IMR-90 (cell line): Measurements from ENCODE around the gene SERPINA5. TPM values are rescaled to one million over a fixed set of nuclear protein-coding genes. Genes with fewer than 3 reads are reported as not detected.

Source experiments
- ATAC-seq: fragments of 200-7000 bp; cut with Tn5 transposase; 2 replicates; pipeline ENCODE4 v1.9.1; 2020; ENCODE audit warnings: low read depth, mild to moderate bottlenecking, moderate library complexity
- BruUV-seq: library from RNA; stranded (reverse); fragments of 400-500 nt; replicated peaks from 2 replicates; lab custom pipeline; 2021; lab: Mats Ljungman, UMichigan
- CTCF ChIA-PET: fragments of 300-600 bp; formaldehyde crosslinking; extraction: SDS; loops from one replicate; lab custom pipeline; 2021; ENCODE audit warnings: antibody characterized with exemption; lab: Yijun Ruan, JAX
- POLR2A ChIA-PET: fragments of 300-600 bp; sonication (Branson Sonifier 250); formaldehyde crosslinking; loops from one replicate; lab custom pipeline; 2022; ENCODE audit warnings: antibody characterized with exemption; ENCODE audit not compliant: unreplicated experiment; lab: Charles Lee
- DNase-seq: peaks from one replicate; pipeline ENCODE4 v3.0.0; 2013
- H2AFZ ChIP-seq: replicated peaks from 2 replicates; pipeline ENCODE3; 2013; ENCODE audit warnings: low read length, mild to moderate bottlenecking; ENCODE audit not compliant: poor library complexity
- H2AK5ac ChIP-seq: 2 replicates; pipeline ENCODE4 v1.6.1; 2013; ENCODE audit warnings: low read depth, low read length, inconsistent platforms
- H2AK9ac ChIP-seq: replicated peaks from 2 replicates; pipeline ENCODE3; 2013; ENCODE audit warnings: mild to moderate bottlenecking, low read depth, low read length, moderate library complexity; ENCODE audit not compliant: poor library complexity
- H2BK120ac ChIP-seq: 2 replicates; pipeline ENCODE4 v1.6.1; 2013; ENCODE audit warnings: low read depth, low read length, inconsistent platforms
- H2BK15ac ChIP-seq: 3 replicates; pipeline ENCODE4 v1.6.1; 2013; ENCODE audit warnings: low read depth, low read length, inconsistent platforms
- H2BK20ac ChIP-seq: 2 replicates; pipeline ENCODE4 v1.6.1; 2013; ENCODE audit warnings: low read depth, mild to moderate bottlenecking, inconsistent platforms, low read length, moderate library complexity
- H2BK5ac ChIP-seq: 2 replicates; pipeline ENCODE4 v1.6.1; 2013; ENCODE audit warnings: mild to moderate bottlenecking, low read depth, low read length, inconsistent platforms; ENCODE audit not compliant: poor library complexity, severe bottlenecking
- H3K14ac ChIP-seq: replicated peaks from 2 replicates; pipeline ENCODE4 v1.6.1; 2013; ENCODE audit warnings: low read depth, low read length, inconsistent platforms
- H3K18ac ChIP-seq: 2 replicates; pipeline ENCODE4 v1.6.1; 2013; ENCODE audit warnings: low read depth, low read length, control low read depth
- H3K23ac ChIP-seq: 2 replicates; pipeline ENCODE4 v1.6.1; 2013; ENCODE audit warnings: low read depth, low read length, inconsistent platforms
- H3K27ac ChIP-seq: 2 replicates; pipeline ENCODE4 v1.5.1; 2013; ENCODE audit warnings: mild to moderate bottlenecking, control low read depth, low read length; ENCODE audit not compliant: insufficient read depth
- H3K27me3 ChIP-seq: 2 replicates; pipeline ENCODE4 v1.6.1; 2013; ENCODE audit warnings: low read length; ENCODE audit not compliant: control insufficient read depth, insufficient read depth
- H3K36me3 ChIP-seq: 2 replicates; pipeline ENCODE4 v1.6.1; 2013; ENCODE audit warnings: low read length, mixed read lengths; ENCODE audit not compliant: control insufficient read depth, insufficient read depth
- H3K4ac ChIP-seq: 2 replicates; pipeline ENCODE4 v1.6.1; 2013; ENCODE audit warnings: low read depth, low read length, inconsistent platforms
- H3K4me1 ChIP-seq: 2 replicates; pipeline ENCODE4 v1.6.1; 2013; ENCODE audit warnings: low read length, mixed read lengths; ENCODE audit not compliant: control insufficient read depth, insufficient read depth
- H3K4me2 ChIP-seq: 2 replicates; pipeline ENCODE4 v1.6.1; 2013; ENCODE audit warnings: low read depth, mild to moderate bottlenecking, control low read depth, low read length, moderate library complexity
- H3K4me3 ChIP-seq: 2 replicates; pipeline ENCODE4 v1.5.1; 2013; ENCODE audit warnings: low read depth, mild to moderate bottlenecking, control low read depth, low read length, moderate library complexity; ENCODE audit not compliant: insufficient read depth
- H3K56ac ChIP-seq: 2 replicates; pipeline ENCODE4 v1.6.1; 2013; ENCODE audit warnings: low read length, inconsistent platforms; ENCODE audit not compliant: insufficient read depth; ENCODE audit errors: extremely low read depth
- H3K79me1 ChIP-seq, 2 experiments: 2 replicates each; pipeline ENCODE4 v1.6.1; 2013; ENCODE audit warnings: low read length in 2 of 2, inconsistent platforms in 1 of 2, low read depth in 1 of 2
- H3K9ac ChIP-seq: 2 replicates; pipeline ENCODE4 v1.6.1; 2013; ENCODE audit warnings: low read depth, low read length, control low read depth
- H3K9me1 ChIP-seq: 2 replicates; pipeline ENCODE4 v1.6.1; 2013; ENCODE audit warnings: low read length, inconsistent platforms; ENCODE audit not compliant: insufficient read depth
- H3K9me3 ChIP-seq: 2 replicates; pipeline ENCODE4 v1.6.1; 2013; ENCODE audit warnings: low read length; ENCODE audit not compliant: control insufficient read depth, insufficient read depth
- H4K20me1 ChIP-seq: 2 replicates; pipeline ENCODE4 v1.6.1; 2013; ENCODE audit warnings: low read length, inconsistent platforms; ENCODE audit not compliant: insufficient read depth
- H4K5ac ChIP-seq: 2 replicates; pipeline ENCODE4 v1.6.1; 2013; ENCODE audit warnings: mild to moderate bottlenecking, low read depth, low read length, control low read depth
- H4K8ac ChIP-seq, 2 experiments: 2 replicates each; pipeline ENCODE4 v1.6.1; 2013; ENCODE audit warnings: low read depth in 2 of 2, low read length in 2 of 2, control low read depth in 1 of 2, inconsistent platforms in 1 of 2
- H4K91ac ChIP-seq: 2 replicates; pipeline ENCODE4 v1.6.1; 2013; ENCODE audit warnings: low read depth, low read length, inconsistent platforms; ENCODE audit not compliant: insufficient read depth
- BHLHE40 ChIP-seq: fragments of 150-350 bp; IDR thresholded peaks from 2 replicates; pipeline ENCODE4 v1.6.1; 2016; ENCODE audit warnings: mild to moderate bottlenecking, low read depth, low read length
- CEBPB ChIP-seq: IDR thresholded peaks from 2 replicates; pipeline ENCODE4 v1.6.1; 2012; ENCODE audit warnings: low read depth, low read length, improper control_type of control experiment
- CHD1 ChIP-seq: IDR thresholded peaks from 2 replicates; pipeline ENCODE4 v1.6.1; 2012; ENCODE audit warnings: low read depth, low read length, improper control_type of control experiment
- FOS ChIP-seq: fragments of 150-350 bp; IDR thresholded peaks from 2 replicates; pipeline ENCODE4 v1.6.1; 2016; ENCODE audit warnings: low read depth, low read length
- MAFK ChIP-seq: IDR thresholded peaks from 2 replicates; pipeline ENCODE4 v1.6.1; 2012; ENCODE audit warnings: low read depth, low read length, improper control_type of control experiment
- MAZ ChIP-seq: IDR thresholded peaks from 2 replicates; pipeline ENCODE4 v1.6.1; 2012; ENCODE audit warnings: low read depth, mild to moderate bottlenecking, low read length, improper control_type of control experiment, moderate library complexity, borderline replicate concordance
- MXI1 ChIP-seq: IDR thresholded peaks from 2 replicates; pipeline ENCODE4 v1.6.1; 2012; ENCODE audit warnings: low read depth, mild to moderate bottlenecking, low read length, moderate library complexity, borderline replicate concordance
- NFE2L2 ChIP-seq: fragments of 150-350 bp; IDR thresholded peaks from 2 replicates; pipeline ENCODE4 v1.6.1; 2016; ENCODE audit warnings: low read depth, mild to moderate bottlenecking, low read length
- POLR2A ChIP-seq: IDR thresholded peaks from 2 replicates; pipeline ENCODE4 v1.6.1; 2012; ENCODE audit warnings: mild to moderate bottlenecking, low read depth, low read length
- RAD21 ChIP-seq: IDR thresholded peaks from 2 replicates; pipeline ENCODE4 v1.6.1; 2012; ENCODE audit warnings: low read length, improper control_type of control experiment
- RCOR1 ChIP-seq: IDR thresholded peaks from 2 replicates; pipeline ENCODE4 v1.6.1; 2012; ENCODE audit warnings: mild to moderate bottlenecking, low read length, improper control_type of control experiment; ENCODE audit not compliant: insufficient replicate concordance
- RFX5 ChIP-seq: IDR thresholded peaks from 2 replicates; pipeline ENCODE4 v1.8.0; 2012; ENCODE audit warnings: low read depth, mild to moderate bottlenecking, low read length, moderate library complexity
- SMC3 ChIP-seq: fragments of 150-350 bp; IDR thresholded peaks from 2 replicates; pipeline ENCODE4 v1.6.1; 2016; ENCODE audit warnings: low read depth, mild to moderate bottlenecking, antibody characterized with exemption, low read length, moderate library complexity
- WGBS, 2 experiments: methylation state at CpG; one replicate each; pipeline versions ENCODE4 v1.1.5 to v1.1.7; 2013; ENCODE audit warnings: missing lambda C conversion rate in 2 of 2; ENCODE audit not compliant: insufficient read length in 1 of 2; ENCODE audit errors: extremely low coverage in 2 of 2; 5-methylcytosine and 5-hydroxymethylcytosine counted together
- dilution Hi-C: fragments of 300-500 bp; cut with HindIII; formaldehyde crosslinking; loops from one replicate; pipeline ENCODE4 v1.14.3; 2018; ENCODE audit warnings: low sequenced_read_pairs; ENCODE audit not compliant: unreplicated experiment
- in situ Hi-C: fragments of 300-500 bp; cut with MboI; formaldehyde crosslinking; loops from 3 replicates; pipeline ENCODE4 v1.14.3; 2019; ENCODE audit warnings: low sequenced_read_pairs, inconsistent platforms, mixed read lengths
- intact Hi-C: fragments of 100-400 bp; cut with micrococcal nuclease; formaldehyde crosslinking; loops from 2 replicates; pipeline ENCODE4 v1.10.0; 2022
- polyA plus RNA-seq, 3 experiments: library from polyadenylated mRNA; depleted of rRNA; stranded (reverse); fragments of >200 nt; gene quantifications; 2 replicates each; pipeline ENCODE4 v1.2.3, GENCODE V29; 2012; ENCODE audit warnings: low replicate concordance in 1 of 3
- total RNA-seq: library from RNA; depleted of rRNA; stranded (reverse); fragments of >200 nt; gene quantifications from 2 replicates; pipeline ENCODE4 v1.2.3, GENCODE V29; 2012
- TF ChIP-seq, protein P1 (sequence below): conservative IDR thresholded peaks from 2 replicates; pipeline ENCODE4 v1.5.1; 2012; ENCODE audit warnings: mild to moderate bottlenecking, low read depth, low read length, improper control_type of control experiment
- TF ChIP-seq, protein P2 (sequence below): fragments of 150-350 bp; IDR thresholded peaks from 2 replicates; pipeline ENCODE4 v1.6.1; 2016; ENCODE audit warnings: low read depth, mild to moderate bottlenecking, low read length, moderate library complexity, borderline replicate concordance
- TF ChIP-seq, protein P3 (sequence below): fragments of 150-350 bp; IDR thresholded peaks from 2 replicates; pipeline ENCODE4 v1.6.1; 2017; ENCODE audit warnings: mild to moderate bottlenecking, antibody characterized with exemption, low read length, low read depth

Gene SERPINA5
- total and polyA plus RNA-seq, 2 of the 4 experiments (the other 2 are of a cell fraction) = not detected

DNA sequence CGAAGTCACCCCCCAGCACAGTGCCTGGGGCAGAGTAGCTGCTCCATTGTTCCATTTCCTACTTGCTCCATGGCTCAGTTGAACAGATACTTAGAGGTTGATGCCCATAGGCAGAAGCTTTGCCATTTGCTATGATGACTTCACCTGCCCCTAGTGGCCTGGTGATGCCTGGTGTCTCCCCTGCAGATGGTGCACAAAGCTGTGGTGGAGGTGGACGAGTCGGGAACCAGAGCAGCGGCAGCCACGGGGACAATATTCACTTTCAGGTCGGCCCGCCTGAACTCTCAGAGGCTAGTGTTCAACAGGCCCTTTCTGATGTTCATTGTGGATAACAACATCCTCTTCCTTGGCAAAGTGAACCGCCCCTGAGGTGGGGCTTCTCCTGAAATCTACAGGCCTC lies 10.6 kb downstream of the SERPINA5 start:
- ChIA-PET CTCF (no interaction called here), POLR2A (no interaction called here)
- Histone ChIP-seq H3K4me1 (no peaks in the 10 kb centered on the region), H3K18ac (no peak overlapping the region), H4K91ac (no peak overlapping the region), H3K79me1 (no peaks in the 10 kb centered on the region), H2BK20ac (no peak overlapping the region), H3K9me1 (no peaks in the 10 kb centered on the region), H2AFZ (no peak overlapping the region), H2BK5ac (no peak overlapping the region), H3K23ac (no peak overlapping the region), H4K8ac (no peak overlapping the region), H3K4me2 (no peak overlapping the region), H3K9me3 (no peaks in the 10 kb centered on the region), H3K56ac (no peak overlapping the region), H2AK5ac (no peak overlapping the region), H4K5ac (no peak overlapping the region), H3K4me3 (no peak overlapping the region), H2BK120ac (no peak overlapping the region), H3K14ac (no peak overlapping the region), H3K9ac (no peak overlapping the region), H3K36me3 (no peaks in the 10 kb centered on the region), H2BK15ac (no peak overlapping the region), H2AK9ac (no peak overlapping the region), H4K20me1 (no peaks in the 10 kb centered on the region), H3K27me3 (peaks cover 8% of the 10 kb centered on the region), H3K27ac (no peak overlapping the region), H3K4ac (no peak overlapping the region)
- intact Hi-C loops (no loop called here), in situ Hi-C loops (no loop called here), dilution Hi-C loops (no loop called here)
- WGBS, 2 experiments = 50% methylated on average over 2 of the region's 8 CpGs; no CpG with 5 or more reads in 1 of the 2 experiments
- no peak for ATAC-seq
- DNase-seq = no peak
- no peak for TF ChIP-seq CHD1
- TF ChIP-seq BHLHE40 = no peak
- TF ChIP-seq FOS = no peak
- TF ChIP-seq MAFK = no peak
- TF ChIP-seq, protein P1, sequence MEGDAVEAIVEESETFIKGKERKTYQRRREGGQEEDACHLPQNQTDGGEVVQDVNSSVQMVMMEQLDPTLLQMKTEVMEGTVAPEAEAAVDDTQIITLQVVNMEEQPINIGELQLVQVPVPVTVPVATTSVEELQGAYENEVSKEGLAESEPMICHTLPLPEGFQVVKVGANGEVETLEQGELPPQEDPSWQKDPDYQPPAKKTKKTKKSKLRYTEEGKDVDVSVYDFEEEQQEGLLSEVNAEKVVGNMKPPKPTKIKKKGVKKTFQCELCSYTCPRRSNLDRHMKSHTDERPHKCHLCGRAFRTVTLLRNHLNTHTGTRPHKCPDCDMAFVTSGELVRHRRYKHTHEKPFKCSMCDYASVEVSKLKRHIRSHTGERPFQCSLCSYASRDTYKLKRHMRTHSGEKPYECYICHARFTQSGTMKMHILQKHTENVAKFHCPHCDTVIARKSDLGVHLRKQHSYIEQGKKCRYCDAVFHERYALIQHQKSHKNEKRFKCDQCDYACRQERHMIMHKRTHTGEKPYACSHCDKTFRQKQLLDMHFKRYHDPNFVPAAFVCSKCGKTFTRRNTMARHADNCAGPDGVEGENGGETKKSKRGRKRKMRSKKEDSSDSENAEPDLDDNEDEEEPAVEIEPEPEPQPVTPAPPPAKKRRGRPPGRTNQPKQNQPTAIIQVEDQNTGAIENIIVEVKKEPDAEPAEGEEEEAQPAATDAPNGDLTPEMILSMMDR = no peak
- no peak for TF ChIP-seq POLR2A
- no peak for TF ChIP-seq SMC3
- TF ChIP-seq, protein P2, sequence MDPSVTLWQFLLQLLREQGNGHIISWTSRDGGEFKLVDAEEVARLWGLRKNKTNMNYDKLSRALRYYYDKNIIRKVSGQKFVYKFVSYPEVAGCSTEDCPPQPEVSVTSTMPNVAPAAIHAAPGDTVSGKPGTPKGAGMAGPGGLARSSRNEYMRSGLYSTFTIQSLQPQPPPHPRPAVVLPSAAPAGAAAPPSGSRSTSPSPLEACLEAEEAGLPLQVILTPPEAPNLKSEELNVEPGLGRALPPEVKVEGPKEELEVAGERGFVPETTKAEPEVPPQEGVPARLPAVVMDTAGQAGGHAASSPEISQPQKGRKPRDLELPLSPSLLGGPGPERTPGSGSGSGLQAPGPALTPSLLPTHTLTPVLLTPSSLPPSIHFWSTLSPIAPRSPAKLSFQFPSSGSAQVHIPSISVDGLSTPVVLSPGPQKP = no peak
- no peak for TF ChIP-seq MXI1
- no peak for TF ChIP-seq NFE2L2
- no peak for TF ChIP-seq MAZ
- no peak for TF ChIP-seq CEBPB
- TF ChIP-seq, protein P3, sequence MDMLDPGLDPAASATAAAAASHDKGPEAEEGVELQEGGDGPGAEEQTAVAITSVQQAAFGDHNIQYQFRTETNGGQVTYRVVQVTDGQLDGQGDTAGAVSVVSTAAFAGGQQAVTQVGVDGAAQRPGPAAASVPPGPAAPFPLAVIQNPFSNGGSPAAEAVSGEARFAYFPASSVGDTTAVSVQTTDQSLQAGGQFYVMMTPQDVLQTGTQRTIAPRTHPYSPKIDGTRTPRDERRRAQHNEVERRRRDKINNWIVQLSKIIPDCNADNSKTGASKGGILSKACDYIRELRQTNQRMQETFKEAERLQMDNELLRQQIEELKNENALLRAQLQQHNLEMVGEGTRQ = no peak
- TF ChIP-seq RFX5 = no peak
- no peak for TF ChIP-seq RCOR1
- TF ChIP-seq RAD21 = no peak
- BruUV-seq = no TSS peak
